Hepatocyte (in vitro differentiated cells): Measurements from ENCODE around the gene SYPL2. TPM values are rescaled to one million over a fixed set of nuclear protein-coding genes. Genes with fewer than 3 reads are reported as not detected.

Source experiments
- DNase-seq: peaks from one replicate; pipeline ENCODE4 v3.0.0-alpha.2; 2016; ENCODE audit warnings: low spot score
- H2AFZ ChIP-seq: fragments of 200-600 bp; sonication (generic); 2 replicates; pipeline ENCODE4 v1.6.0; 2016; ENCODE audit warnings: antibody characterized with exemption, mild to moderate bottlenecking
- H3K27ac ChIP-seq: fragments of 200-600 bp; sonication (generic); 2 replicates; pipeline ENCODE4 v1.5.1; 2016; ENCODE audit warnings: mild to moderate bottlenecking
- H3K27me3 ChIP-seq: fragments of 200-600 bp; sonication (generic); 2 replicates; pipeline ENCODE4 v1.6.1; 2016
- H3K36me3 ChIP-seq: fragments of 200-600 bp; sonication (generic); replicated peaks from 2 replicates; pipeline ENCODE4 v1.5.1; 2016; ENCODE audit warnings: low read depth; ENCODE audit not compliant: insufficient read depth
- H3K4me1 ChIP-seq: fragments of 200-600 bp; sonication (generic); 2 replicates; pipeline ENCODE4 v1.5.1; 2016; ENCODE audit warnings: mild to moderate bottlenecking, moderate library complexity; ENCODE audit not compliant: insufficient read depth
- H3K4me2 ChIP-seq: fragments of 200-600 bp; sonication (generic); 2 replicates; pipeline ENCODE4 v1.6.0; 2016
- H3K4me3 ChIP-seq: fragments of 200-600 bp; sonication (generic); 2 replicates; pipeline ENCODE4 v1.5.1; 2016; ENCODE audit warnings: mild to moderate bottlenecking
- H3K79me2 ChIP-seq: fragments of 200-600 bp; sonication (generic); 2 replicates; pipeline ENCODE4 v1.6.0; 2017; ENCODE audit warnings: mild to moderate bottlenecking
- H3K9me2 ChIP-seq: fragments of 200-600 bp; sonication (generic); replicated peaks from 2 replicates; pipeline ENCODE4 v1.6.0; 2017; ENCODE audit warnings: mild to moderate bottlenecking; ENCODE audit not compliant: insufficient read depth
- H3K9me3 ChIP-seq: fragments of 200-600 bp; sonication (generic); 2 replicates; pipeline ENCODE4 v1.5.1; 2016; ENCODE audit warnings: low read depth, mild to moderate bottlenecking
- H4K20me1 ChIP-seq: fragments of 200-600 bp; sonication (generic); 2 replicates; pipeline ENCODE4 v1.6.0; 2016; ENCODE audit warnings: mild to moderate bottlenecking; ENCODE audit not compliant: insufficient read depth, poor library complexity, severe bottlenecking
- EZH2 ChIP-seq: fragments of 200-600 bp; sonication (generic); IDR thresholded peaks from 2 replicates; pipeline ENCODE4 v1.6.1; 2016; ENCODE audit warnings: antibody characterized with exemption, mild to moderate bottlenecking, borderline replicate concordance
- EZH2phosphoT487 ChIP-seq: fragments of 200-600 bp; sonication (generic); IDR thresholded peaks from one replicate; pipeline ENCODE4 v1.6.1; 2018; ENCODE audit warnings: antibody characterized with exemption, mild to moderate bottlenecking, low read depth, moderate library complexity; ENCODE audit not compliant: unreplicated experiment, severe bottlenecking
- WGBS: methylation state at CpG from one replicate; pipeline ENCODE4 v1.1.6; 2016; ENCODE audit warnings: low lambda C conversion rate; ENCODE audit errors: missing lambda C conversion rate; 5-methylcytosine and 5-hydroxymethylcytosine counted together
- polyA plus RNA-seq: library from polyadenylated mRNA; unstranded; fragments of >200 nt; fragmentation: Nextera tagmentation; extraction: Ambion mirVana; gene quantifications from 2 replicates; pipeline ENCODE4 v1.2.1, GENCODE V29; 2016
- total RNA-seq: library from RNA; depleted of rRNA; stranded (reverse); fragments of >200 nt; gene quantifications from 2 replicates; pipeline ENCODE4 v1.2.3, GENCODE V29; 2014
- TF ChIP-seq, protein P1 (sequence below): fragments of 200-600 bp; sonication (generic); IDR thresholded peaks from 2 replicates; pipeline ENCODE4 v1.5.1; 2016; ENCODE audit warnings: antibody characterized with exemption, mild to moderate bottlenecking; ENCODE audit not compliant: poor library complexity

The SYPL2 gene
- total and polyA plus RNA-seq, 2 experiments from 2014 or later: 2.0 to 3.0 TPM

DNA sequence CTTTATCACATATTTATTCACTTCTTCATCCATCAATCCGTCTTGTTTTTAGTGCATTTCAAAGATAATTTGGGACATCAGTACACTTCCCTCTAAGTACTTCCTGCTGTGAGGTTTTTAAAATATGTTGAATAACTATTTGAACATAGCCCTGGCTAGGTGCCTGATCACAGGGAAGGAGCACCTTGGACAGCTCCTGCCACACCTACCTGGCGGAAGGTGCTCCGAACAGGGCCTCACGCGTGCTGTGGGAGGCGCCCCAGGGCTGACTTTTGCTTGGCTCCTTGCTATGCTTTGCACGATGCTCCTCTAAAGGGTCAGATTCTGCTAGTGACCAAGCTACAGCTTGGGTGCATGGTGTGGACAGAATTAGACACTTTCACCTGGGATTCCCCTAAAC lies 12.5 kb downstream of the SYPL2 start:
- H3K4me3 ChIP-seq: no peak overlapping the region
- no peaks in the 10 kb centered on the region for H3K9me3 ChIP-seq
- 9% methylated on average over 7 of the region's 7 CpGs for WGBS
- TF ChIP-seq EZH2phosphoT487 (no peak), EZH2 (no peak)
- TF ChIP-seq, protein P1, sequence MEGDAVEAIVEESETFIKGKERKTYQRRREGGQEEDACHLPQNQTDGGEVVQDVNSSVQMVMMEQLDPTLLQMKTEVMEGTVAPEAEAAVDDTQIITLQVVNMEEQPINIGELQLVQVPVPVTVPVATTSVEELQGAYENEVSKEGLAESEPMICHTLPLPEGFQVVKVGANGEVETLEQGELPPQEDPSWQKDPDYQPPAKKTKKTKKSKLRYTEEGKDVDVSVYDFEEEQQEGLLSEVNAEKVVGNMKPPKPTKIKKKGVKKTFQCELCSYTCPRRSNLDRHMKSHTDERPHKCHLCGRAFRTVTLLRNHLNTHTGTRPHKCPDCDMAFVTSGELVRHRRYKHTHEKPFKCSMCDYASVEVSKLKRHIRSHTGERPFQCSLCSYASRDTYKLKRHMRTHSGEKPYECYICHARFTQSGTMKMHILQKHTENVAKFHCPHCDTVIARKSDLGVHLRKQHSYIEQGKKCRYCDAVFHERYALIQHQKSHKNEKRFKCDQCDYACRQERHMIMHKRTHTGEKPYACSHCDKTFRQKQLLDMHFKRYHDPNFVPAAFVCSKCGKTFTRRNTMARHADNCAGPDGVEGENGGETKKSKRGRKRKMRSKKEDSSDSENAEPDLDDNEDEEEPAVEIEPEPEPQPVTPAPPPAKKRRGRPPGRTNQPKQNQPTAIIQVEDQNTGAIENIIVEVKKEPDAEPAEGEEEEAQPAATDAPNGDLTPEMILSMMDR: no peak
- peaks cover 6% of the 10 kb centered on the region for H3K4me1 ChIP-seq
- H3K36me3 ChIP-seq: no peaks in the 10 kb centered on the region
- no peaks in the 10 kb centered on the region for H4K20me1 ChIP-seq
- peaks cover 20% of the 10 kb centered on the region for H3K27me3 ChIP-seq
- no peaks in the 10 kb centered on the region for H3K79me2 ChIP-seq
- H2AFZ ChIP-seq: no peak overlapping the region
- no peaks in the 10 kb centered on the region for H3K9me2 ChIP-seq
- no peak overlapping the region for H3K4me2 ChIP-seq
- no peak overlapping the region for H3K27ac ChIP-seq
- DNase-seq: peak; percentile 72

DNA sequence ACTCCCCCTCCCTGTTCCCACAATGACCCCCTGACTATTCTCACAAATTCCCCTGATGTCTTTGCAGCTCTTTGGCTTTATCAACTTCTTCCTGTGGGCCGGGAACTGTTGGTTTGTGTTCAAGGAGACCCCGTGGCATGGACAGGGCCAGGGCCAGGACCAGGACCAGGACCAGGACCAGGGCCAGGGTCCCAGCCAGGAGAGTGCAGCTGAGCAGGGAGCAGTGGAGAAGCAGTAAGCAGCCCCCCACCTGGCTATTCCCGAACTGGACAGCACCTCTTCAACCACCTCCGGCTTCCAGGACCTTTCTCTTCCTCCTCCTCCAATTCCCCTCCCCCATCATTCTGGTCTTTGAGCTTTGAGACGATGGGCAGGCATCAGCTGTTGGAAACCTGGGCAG lies 13.0 kb downstream of the SYPL2 start:
- no peak overlapping the region for H3K4me2 ChIP-seq
- no peaks in the 10 kb centered on the region for H3K36me3 ChIP-seq
- no peaks in the 10 kb centered on the region for H3K9me2 ChIP-seq
- WGBS: 80% methylated on average over 5 of the region's 5 CpGs
- no peak overlapping the region for H3K4me3 ChIP-seq
- no peak for DNase-seq
- TF ChIP-seq, protein P1: no peak
- no peak overlapping the region for H3K27ac ChIP-seq
- H3K79me2 ChIP-seq: peaks cover 2% of the 10 kb centered on the region
- H2AFZ ChIP-seq: no peak overlapping the region
- H3K27me3 ChIP-seq: peaks cover 20% of the 10 kb centered on the region
- peaks cover 6% of the 10 kb centered on the region for H3K4me1 ChIP-seq
- no peaks in the 10 kb centered on the region for H3K9me3 ChIP-seq
- no peaks in the 10 kb centered on the region for H4K20me1 ChIP-seq

DNA sequence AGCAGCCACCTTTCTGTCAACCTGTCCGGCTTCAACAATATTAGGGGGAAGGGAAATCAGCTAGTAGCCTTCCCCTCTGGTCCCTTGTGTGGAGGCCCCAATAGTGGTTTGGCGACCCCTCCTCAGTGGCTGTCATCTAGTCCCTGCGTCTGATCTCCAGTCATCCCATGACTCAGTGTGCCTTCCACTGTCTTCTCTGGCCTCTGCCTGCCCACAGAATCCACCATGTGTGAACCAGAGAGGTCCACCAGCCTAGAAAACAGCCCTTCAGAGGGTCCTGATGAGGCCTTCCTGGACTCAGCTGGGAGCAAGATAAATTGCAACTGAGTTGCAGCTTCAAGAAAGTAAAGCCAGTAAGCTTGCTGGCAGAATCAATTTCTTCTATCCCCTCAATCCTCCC lies 13.6 kb downstream of the SYPL2 start:
- TF ChIP-seq, protein P1: no peak
- TF ChIP-seq EZH2: no peak
- no peak for TF ChIP-seq EZH2phosphoT487
- no peaks in the 10 kb centered on the region for H3K9me2 ChIP-seq
- no peaks in the 10 kb centered on the region for H3K9me3 ChIP-seq
- H3K27me3 ChIP-seq: peaks cover 16% of the 10 kb centered on the region
- no peaks in the 10 kb centered on the region for H3K36me3 ChIP-seq
- no peak overlapping the region for H3K4me3 ChIP-seq
- H4K20me1 ChIP-seq: no peaks in the 10 kb centered on the region
- DNase-seq: no peak
- no peak overlapping the region for H2AFZ ChIP-seq
- peaks cover 8% of the 10 kb centered on the region for H3K79me2 ChIP-seq
- H3K4me2 ChIP-seq: no peak overlapping the region
- peaks cover 11% of the 10 kb centered on the region for H3K4me1 ChIP-seq
- H3K27ac ChIP-seq: no peak overlapping the region
- WGBS: 91% methylated on average over 3 of the region's 3 CpGs

DNA sequence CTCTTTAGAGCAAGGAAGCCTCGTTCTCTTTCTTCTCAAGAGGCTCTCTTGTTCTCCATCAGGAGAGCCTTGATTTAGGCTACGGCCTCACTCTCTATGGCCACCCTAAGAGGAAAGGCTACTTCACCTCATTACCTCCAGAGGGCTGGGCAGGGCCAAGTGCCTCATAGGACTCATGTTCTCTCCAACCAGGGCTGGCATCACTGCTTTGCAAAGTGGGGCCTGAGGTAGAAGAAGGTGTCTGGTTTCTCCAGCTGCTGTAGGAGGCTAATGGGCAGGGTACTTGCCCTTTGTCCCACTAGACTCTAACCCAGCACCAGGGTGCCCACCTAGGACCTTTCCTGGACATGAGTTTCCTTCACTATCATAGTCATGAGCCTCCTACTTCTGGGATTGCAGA lies 15.3 kb downstream of the SYPL2 start:
- H3K4me1 ChIP-seq: peaks cover 15% of the 10 kb centered on the region
- no peaks in the 10 kb centered on the region for H3K9me2 ChIP-seq
- H3K4me2 ChIP-seq: no peak overlapping the region
- TF ChIP-seq EZH2: no peak
- WGBS: 84% methylated on average over 2 of the region's 2 CpGs
- no peak for DNase-seq
- no peaks in the 10 kb centered on the region for H4K20me1 ChIP-seq
- H3K36me3 ChIP-seq: no peaks in the 10 kb centered on the region
- H2AFZ ChIP-seq: no peak overlapping the region
- no peak overlapping the region for H3K4me3 ChIP-seq
- H3K9me3 ChIP-seq: no peaks in the 10 kb centered on the region
- H3K27me3 ChIP-seq: peaks cover 16% of the 10 kb centered on the region
- H3K79me2 ChIP-seq: peaks cover 10% of the 10 kb centered on the region
- H3K27ac ChIP-seq: no peak overlapping the region
